A673 (cell line): ENCODE measurements around the gene SPATS2. TPM values are rescaled to one million over a fixed set of nuclear protein-coding genes. Genes with fewer than 3 reads are reported as not detected.

ENCODE experiments used
- BruUV-seq: library from RNA; stranded (reverse); fragments of 400-500 nt; replicated peaks from 2 replicates; lab custom pipeline; 2021; lab: Mats Ljungman, UMichigan
- CTCF ChIA-PET: fragments of 300-600 bp; sonication (Branson Sonifier 250); formaldehyde crosslinking; loops from one replicate; lab custom pipeline; 2022; ENCODE audit warnings: antibody characterized with exemption; lab: Charles Lee
- POLR2A ChIA-PET: fragments of 300-600 bp; sonication (Branson Sonifier 250); formaldehyde crosslinking; loops from one replicate; lab custom pipeline; 2022; ENCODE audit warnings: antibody characterized with exemption; ENCODE audit not compliant: low non-redundant PET; lab: Charles Lee
- DNase-seq: peaks from one replicate; pipeline ENCODE4 v3.0.0-alpha.2; 2015; ENCODE audit warnings: low spot score
- H3K27ac ChIP-seq: fragments of 200-600 bp; sonication (generic); 2 replicates; pipeline ENCODE4 v1.5.1; 2016; ENCODE audit warnings: mixed run types, low read depth, mild to moderate bottlenecking, mixed read lengths, antibody characterized with exemption, low read length; ENCODE audit not compliant: poor library complexity, severe bottlenecking
- H3K27me3 ChIP-seq: fragments of 200-600 bp; sonication (generic); replicated peaks from 2 replicates; pipeline ENCODE4 v1.6.1; 2017; ENCODE audit warnings: mixed run types, low read depth, mild to moderate bottlenecking, mixed read lengths, antibody characterized with exemption, low read length; ENCODE audit not compliant: insufficient read depth, poor library complexity
- H3K36me3 ChIP-seq: fragments of 200-600 bp; sonication (generic); 2 replicates; pipeline ENCODE4 v1.6.1; 2016; ENCODE audit warnings: mixed run types, mild to moderate bottlenecking, mixed read lengths, antibody characterized with exemption, low read length; ENCODE audit not compliant: insufficient read depth, poor library complexity, severe bottlenecking
- H3K4me1 ChIP-seq: fragments of 200-600 bp; sonication (generic); 2 replicates; pipeline ENCODE4 v1.6.1; 2017; ENCODE audit warnings: mixed run types, mild to moderate bottlenecking, mixed read lengths, antibody characterized with exemption, low read length; ENCODE audit not compliant: insufficient read depth, poor library complexity, severe bottlenecking
- H3K4me3 ChIP-seq: fragments of 200-600 bp; sonication (generic); 2 replicates; pipeline ENCODE4 v1.5.1; 2016; ENCODE audit warnings: low read depth, mixed run types, mild to moderate bottlenecking, mixed read lengths, low read length; ENCODE audit not compliant: poor library complexity, severe bottlenecking
- H3K9me3 ChIP-seq: fragments of 200-600 bp; sonication (generic); 2 replicates; pipeline ENCODE4 v1.6.1; 2016; ENCODE audit warnings: mixed run types, low read depth, mild to moderate bottlenecking, mixed read lengths, antibody characterized with exemption, low read length; ENCODE audit not compliant: poor library complexity, severe bottlenecking
- EZH2 ChIP-seq: fragments of 200-600 bp; sonication (generic); IDR thresholded peaks from 2 replicates; pipeline ENCODE4 v1.6.1; 2017; ENCODE audit warnings: borderline replicate concordance, low read depth, mild to moderate bottlenecking, mixed read lengths, antibody characterized with exemption, low read length; ENCODE audit not compliant: poor library complexity, severe bottlenecking
- intact Hi-C: fragments of 100-400 bp; cut with micrococcal nuclease; formaldehyde crosslinking; loops from one replicate; pipeline ENCODE4 v1.10.0; 2022; ENCODE audit not compliant: unreplicated experiment
- total RNA-seq: library from RNA; stranded (reverse); gene quantifications from 2 replicates; pipeline ENCODE4 v1.2.3, GENCODE V29; 2021
- TF ChIP-seq, protein P1 (sequence below): fragments of 300-800, 200-600 bp; sonication (generic); conservative IDR thresholded peaks from 2 replicates; pipeline ENCODE4 v1.5.1; 2017; ENCODE audit warnings: low read depth, mild to moderate bottlenecking, antibody characterized with exemption, low read length, moderate library complexity, mixed read lengths

The SPATS2 gene
- total RNA-seq, 1 experiment from 2014 or later = 82.8 TPM

DNA sequence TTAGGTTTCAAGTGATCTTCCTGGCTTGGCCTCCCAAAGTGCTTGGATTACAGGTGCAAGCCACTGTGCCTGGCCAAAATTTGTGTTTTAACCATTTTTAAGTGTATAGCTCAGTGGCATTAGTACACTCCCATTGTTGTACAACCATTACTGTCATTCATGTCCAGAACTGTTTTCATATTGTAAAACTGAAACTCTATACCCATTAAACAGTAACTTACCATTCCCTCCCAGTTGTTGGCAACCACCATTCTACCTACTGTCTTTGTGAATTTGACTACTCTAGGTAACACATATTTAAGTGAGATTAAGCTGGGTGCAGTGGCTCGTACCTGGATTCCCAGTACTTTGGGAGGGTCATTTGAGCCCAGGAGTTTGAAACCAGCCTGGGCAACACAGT lies 104.3 kb downstream of the SPATS2 start:
- no peaks in the 10 kb centered on the region for H3K4me1 ChIP-seq
- TF ChIP-seq, protein P1, sequence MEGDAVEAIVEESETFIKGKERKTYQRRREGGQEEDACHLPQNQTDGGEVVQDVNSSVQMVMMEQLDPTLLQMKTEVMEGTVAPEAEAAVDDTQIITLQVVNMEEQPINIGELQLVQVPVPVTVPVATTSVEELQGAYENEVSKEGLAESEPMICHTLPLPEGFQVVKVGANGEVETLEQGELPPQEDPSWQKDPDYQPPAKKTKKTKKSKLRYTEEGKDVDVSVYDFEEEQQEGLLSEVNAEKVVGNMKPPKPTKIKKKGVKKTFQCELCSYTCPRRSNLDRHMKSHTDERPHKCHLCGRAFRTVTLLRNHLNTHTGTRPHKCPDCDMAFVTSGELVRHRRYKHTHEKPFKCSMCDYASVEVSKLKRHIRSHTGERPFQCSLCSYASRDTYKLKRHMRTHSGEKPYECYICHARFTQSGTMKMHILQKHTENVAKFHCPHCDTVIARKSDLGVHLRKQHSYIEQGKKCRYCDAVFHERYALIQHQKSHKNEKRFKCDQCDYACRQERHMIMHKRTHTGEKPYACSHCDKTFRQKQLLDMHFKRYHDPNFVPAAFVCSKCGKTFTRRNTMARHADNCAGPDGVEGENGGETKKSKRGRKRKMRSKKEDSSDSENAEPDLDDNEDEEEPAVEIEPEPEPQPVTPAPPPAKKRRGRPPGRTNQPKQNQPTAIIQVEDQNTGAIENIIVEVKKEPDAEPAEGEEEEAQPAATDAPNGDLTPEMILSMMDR = no peak
- TF ChIP-seq EZH2 = no peak
- DNase-seq = no peak
- H3K4me3 ChIP-seq = no peak overlapping the region
- intact Hi-C loops = no loop called here
- POLR2A ChIA-PET = no interaction called here
- no peaks in the 10 kb centered on the region for H3K27me3 ChIP-seq
- H3K27ac ChIP-seq = no peak overlapping the region
- no TSS peak for BruUV-seq
- CTCF ChIA-PET = no interaction called here
- H3K9me3 ChIP-seq = no peaks in the 10 kb centered on the region
- H3K36me3 ChIP-seq = no peaks in the 10 kb centered on the region

- no peak for DNase-seq
These were observed 108.8 kb downstream of the SPATS2 start for GRCh38 chr12:49476091-49476490.

DNA sequence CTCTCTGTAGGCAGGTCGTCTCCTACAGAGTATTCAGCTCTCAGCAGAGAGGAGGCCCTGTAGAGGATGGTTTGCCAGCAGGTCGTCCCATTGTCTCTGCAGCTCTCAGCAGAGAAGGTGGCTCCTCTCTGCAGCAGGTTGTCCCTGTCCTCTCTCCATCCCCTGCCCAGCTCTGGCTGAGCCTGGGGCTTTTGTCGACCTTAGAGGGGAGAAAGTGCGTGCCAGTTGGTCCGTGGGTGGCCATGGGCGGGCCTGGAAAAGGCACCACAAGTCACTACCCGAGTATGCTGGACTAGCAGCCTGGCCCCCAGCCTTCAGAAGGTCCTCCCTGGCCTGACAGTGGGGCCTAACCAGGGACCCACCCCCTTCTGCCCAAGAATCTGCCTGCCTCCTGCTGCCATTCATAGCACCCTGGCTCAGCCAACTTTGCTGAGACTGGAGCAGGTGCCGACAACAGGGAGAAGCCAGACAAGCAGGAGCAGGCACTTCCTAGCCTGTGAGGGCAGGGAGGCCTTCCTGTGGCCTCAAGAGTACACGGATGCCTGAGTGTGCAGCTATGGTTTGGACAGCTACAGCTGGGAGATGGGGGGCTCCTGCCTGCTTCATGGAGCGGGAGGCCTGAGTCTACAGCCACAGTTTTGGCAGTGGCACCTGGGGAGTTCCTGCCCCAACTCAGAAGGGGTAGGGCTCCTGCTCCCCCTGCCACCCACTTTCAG lies 111.8 kb downstream of the SPATS2 start:
- no peak overlapping the region for H3K27ac ChIP-seq
- no peaks in the 10 kb centered on the region for H3K36me3 ChIP-seq
- BruUV-seq = no TSS peak
- intact Hi-C loops = no loop called here
- H3K4me3 ChIP-seq = no peak overlapping the region
- ChIA-PET CTCF (no interaction called here), POLR2A (no interaction called here)
- H3K27me3 ChIP-seq = no peaks in the 10 kb centered on the region
- no peak for TF ChIP-seq EZH2
- TF ChIP-seq, protein P1 = no peak
- peaks cover 13% of the 10 kb centered on the region for H3K4me1 ChIP-seq
- DNase-seq = no peak
- no peaks in the 10 kb centered on the region for H3K9me3 ChIP-seq

More at GRCh38 chr12:49476091-49476490, 108.8 kb downstream of the SPATS2 start:
- ChIA-PET POLR2A (no interaction called here), CTCF (no interaction called here)
- Histone ChIP-seq H3K27ac (no peak overlapping the region), H3K27me3 (no peaks in the 10 kb centered on the region), H3K4me3 (no peak overlapping the region), H3K4me1 (no peaks in the 10 kb centered on the region), H3K9me3 (no peaks in the 10 kb centered on the region), H3K36me3 (no peaks in the 10 kb centered on the region)
- TF ChIP-seq EZH2 = no peak
- TF ChIP-seq, protein P1 = no peak
- intact Hi-C loops = no loop called here
- BruUV-seq = no TSS peak
